Renal cortex interstitium (tissue), 11 donors: ENCODE measurements around the gene FUS. TPM values are rescaled to one million over a fixed set of nuclear protein-coding genes. Genes with fewer than 3 reads are reported as not detected.

ENCODE experiments used
- DNase-seq, 11 donors: peaks; one replicate each; pipeline ENCODE4 v3.0.0-alpha.2; 2013; ENCODE audit warnings: low read depth in 9 of 11, low spot score in 4 of 11; ENCODE audit errors: extremely low read depth in 1 of 11
- polyA plus RNA-seq, 3 donors: library from polyadenylated mRNA; unstranded; fragments of 120-200 nt; gene quantifications; one replicate each; pipeline ENCODE4 v1.2.1, GENCODE V29; 2013; ENCODE audit not compliant: insufficient read length in 3 of 3

Gene FUS
- polyA plus RNA-seq, 3 donors = 736 to 808 (median 782) TPM

- DNase-seq = no peak
Observed at GRCh38 chr16:31179219-31179746, 656 bp upstream of the FUS start.

- DNase-seq = no peak
Observed at GRCh38 chr16:31181102-31181830, 1.3 kb downstream of the FUS start.

DNA sequence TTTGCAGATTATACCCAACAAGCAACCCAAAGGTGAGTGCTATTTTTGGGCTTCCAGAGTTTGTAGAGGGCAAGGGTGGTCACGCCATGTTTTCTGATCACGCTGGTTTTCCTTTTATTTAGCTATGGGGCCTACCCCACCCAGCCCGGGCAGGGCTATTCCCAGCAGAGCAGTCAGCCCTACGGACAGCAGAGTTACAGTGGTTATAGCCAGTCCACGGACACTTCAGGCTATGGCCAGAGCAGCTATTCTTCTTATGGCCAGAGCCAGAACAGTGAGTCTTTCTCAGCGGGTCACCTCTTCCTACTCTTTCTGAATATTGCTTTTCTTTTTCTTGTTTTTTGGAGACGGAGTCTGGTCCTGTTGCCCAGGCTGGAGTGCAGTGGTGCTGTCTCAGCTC, 2.5 kb downstream of the FUS start:
- DNase-seq = no peak

- DNase-seq = no peak
Observed at GRCh38 chr16:31183432-31184428, 3.8 kb downstream of the FUS start.

DNA sequence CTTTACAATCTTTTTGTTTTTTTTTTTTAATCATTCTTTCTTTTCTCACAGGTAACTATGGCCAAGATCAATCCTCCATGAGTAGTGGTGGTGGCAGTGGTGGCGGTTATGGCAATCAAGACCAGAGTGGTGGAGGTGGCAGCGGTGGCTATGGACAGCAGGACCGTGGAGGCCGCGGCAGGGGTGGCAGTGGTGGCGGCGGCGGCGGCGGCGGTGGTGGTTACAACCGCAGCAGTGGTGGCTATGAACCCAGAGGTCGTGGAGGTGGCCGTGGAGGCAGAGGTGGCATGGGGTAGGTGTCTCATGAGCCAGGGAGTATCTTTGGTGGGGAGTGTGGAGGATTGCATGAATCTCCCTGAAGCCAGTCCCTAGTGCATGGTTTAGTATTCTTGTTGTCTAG, 4.9 kb downstream of the FUS start:
- DNase-seq = no peak

GRCh38 chr16:31185339-31185738, 5.4 kb downstream of the FUS start:
- DNase-seq = no peak

DNA sequence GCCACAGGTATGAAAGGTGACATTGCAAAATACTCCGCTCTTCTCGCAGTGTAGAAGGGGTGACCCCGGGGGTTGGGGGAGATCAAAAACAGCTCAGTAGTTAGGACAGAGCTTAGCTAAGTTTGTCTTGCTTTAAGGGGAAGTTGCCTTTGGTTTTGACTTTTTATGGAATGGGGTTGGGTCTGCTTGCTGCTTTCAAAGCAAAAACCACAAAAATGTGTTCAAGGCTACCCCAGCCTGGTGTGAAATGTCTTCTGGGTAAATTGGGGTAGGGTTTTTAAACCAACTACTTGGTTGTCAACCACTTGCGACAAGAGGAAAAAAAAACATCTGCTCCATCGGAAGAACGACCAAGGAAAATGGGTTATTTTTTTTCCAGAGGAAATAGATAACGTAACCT, 6.2 kb downstream of the FUS start:
- no peak for DNase-seq

GRCh38 chr16:31186930-31187807, 7.2 kb downstream of the FUS start:
- DNase-seq = no peak

DNA sequence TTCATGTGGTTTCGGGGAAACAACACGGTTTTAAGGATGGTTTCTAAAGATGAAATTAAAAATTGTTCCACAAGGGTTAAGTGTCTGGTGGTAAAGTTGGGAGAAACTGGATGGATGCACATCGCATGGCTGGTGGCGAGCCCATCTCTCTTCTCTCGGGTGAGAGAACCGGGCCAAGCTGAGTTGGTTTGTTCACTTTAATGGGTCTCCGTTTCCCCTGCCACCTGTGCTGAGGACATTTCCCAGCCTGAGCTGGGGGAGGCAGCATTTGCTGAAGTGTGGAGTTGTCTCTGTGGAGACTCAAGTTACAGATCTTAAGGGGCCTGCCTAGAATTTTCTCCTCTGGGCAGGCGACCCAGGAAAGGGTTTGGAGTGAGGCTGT, 7.9 kb downstream of the FUS start:
- DNase-seq = no peak

- no peak for DNase-seq
Observed at GRCh38 chr16:31188450-31189411, 8.8 kb downstream of the FUS start.

- DNase-seq = no peak
Observed at GRCh38 chr16:31189412-31189778, 9.5 kb downstream of the FUS start.

GRCh38 chr16:31190061-31190460, 10.1 kb downstream of the FUS start:
- no peak for DNase-seq

GRCh38 chr16:31190818-31191444, 11.0 kb downstream of the FUS start:
- DNase-seq = no peak

DNA sequence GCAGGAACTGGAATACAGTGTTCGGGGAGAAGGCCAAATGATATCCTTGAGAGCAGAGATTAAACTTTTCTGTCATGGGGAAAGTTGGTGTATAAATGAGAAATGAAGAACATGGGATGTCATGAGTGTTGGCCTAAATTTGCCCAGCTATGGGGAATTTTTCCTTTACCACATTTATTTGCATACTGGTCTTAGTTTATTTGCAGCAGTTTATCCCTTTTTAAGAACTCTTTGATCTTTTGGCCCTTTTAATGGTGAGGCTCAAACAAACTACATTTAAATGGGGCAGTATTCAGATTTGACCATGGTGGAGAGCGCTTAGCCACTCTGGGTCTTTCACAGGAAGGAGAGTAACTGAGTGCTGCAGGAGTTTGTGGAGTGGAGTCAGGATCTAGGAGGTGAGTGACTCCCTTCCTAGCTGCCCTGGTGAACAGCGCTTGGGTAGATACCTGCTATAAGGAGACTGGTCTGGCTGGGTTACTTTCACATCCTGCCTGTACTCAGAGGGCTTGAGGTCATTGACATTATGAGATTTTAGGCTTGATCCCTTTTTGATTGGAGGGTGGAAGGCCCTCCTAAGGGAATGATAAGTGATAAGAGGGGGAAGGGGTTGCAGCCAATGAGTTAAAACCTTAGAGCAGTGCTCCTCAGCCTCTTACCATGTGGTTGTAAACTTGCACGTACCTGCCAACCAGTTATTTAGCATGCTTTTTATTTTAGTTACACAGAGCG, 11.9 kb downstream of the FUS start:
- DNase-seq = no peak

DNA sequence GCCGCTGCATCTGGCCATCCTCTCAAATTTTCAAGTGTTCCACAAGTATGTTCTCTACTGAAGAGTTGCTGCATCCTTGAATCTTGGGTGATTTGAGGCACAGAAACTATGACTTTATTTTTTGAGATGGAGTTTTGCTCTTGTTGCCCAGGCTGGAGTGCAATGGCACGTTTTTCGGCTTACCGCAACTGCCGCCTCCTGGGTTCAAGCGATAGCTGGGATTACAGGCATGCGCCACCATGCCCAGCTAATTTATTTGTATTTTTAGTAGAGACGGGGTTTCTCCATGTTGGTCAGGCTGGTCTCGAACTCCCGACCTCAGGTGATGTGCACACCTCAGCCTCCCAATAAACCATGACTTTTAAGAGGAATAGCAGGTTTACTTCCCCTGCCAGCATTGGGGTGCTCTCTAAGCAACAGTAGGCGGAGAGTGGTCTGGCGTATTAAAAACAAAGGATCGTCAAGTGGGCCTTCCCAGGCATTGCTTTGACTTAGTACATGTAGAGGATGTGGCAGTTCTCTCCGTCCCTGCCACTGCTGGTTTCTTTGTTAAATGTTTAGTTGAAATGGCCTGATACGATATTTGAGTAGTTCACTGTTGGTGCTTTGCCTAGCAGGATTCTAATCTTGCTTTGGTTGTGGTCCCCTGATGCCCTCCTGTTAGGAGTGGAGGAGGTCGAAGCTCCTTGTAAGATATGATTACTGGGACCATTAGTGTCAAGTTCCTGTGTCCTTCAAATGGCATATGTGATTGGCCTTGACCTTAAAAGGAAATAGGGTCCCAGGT, 13.1 kb downstream of the FUS start:
- DNase-seq = no peak

DNA sequence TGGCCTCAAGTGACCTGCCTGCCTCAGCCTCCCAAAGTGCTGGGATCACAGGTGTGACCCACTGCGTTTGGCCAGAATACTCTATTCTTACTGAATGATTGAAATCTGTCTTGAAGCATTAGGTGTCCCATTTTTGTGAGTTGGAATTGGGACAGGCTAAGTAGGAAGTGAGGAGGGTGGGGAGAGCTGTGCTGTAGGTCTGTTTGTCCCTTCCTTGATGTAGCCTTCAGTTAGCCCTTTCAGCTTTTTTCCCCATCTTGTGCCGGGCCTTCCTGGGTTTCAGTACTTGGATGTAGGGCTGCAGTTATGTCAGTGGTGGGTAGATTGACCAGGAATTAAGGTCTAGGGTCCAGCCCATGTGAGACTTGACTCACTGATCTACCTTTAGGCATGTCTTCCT, 13.9 kb downstream of the FUS start:
- DNase-seq = no peak
